Erythroblast (primary cell): ENCODE measurements around the gene HLF.

ENCODE experiments used
- GATA1 ChIP-seq: IDR thresholded peaks from 2 replicates; pipeline ENCODE4 v1.6.1; 2011; ENCODE audit warnings: low read depth, mild to moderate bottlenecking, control low read depth, low read length, moderate library complexity
- POLR2A ChIP-seq: IDR thresholded peaks from 2 replicates; pipeline ENCODE4 v1.6.1; 2011; ENCODE audit warnings: mild to moderate bottlenecking, low read length

DNA sequence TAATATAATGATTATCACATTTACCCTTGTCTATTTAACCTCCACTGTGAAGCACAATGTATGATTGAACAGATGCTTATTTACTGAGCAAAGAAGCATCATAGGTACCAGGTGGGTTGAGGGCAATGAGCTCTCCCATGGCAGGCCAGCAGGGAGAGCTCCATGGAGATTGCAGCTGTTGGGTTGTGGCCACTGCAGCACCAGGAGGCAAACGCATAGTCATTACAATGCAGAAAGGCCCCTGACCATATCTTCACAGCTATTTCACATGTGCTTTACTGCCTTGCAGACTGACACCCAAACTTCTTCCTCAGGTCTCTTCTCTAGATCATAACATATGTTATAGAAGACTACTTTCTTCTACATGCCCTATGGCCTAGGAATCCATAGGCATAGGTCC, 81.9 kb downstream of the HLF start:
- no peak for TF ChIP-seq POLR2A
- no peak for TF ChIP-seq GATA1
